K562 (cell line): ENCODE results near the gene LHCGR. TPM values are rescaled to one million over a fixed set of nuclear protein-coding genes. Genes with fewer than 3 reads are reported as not detected.

Experiments used
- ATAC-seq: fragments of 200-7000 bp; cut with Tn5 transposase; 3 replicates; pipeline ENCODE4 v1.9.1; 2020; ENCODE audit warnings: moderate library complexity
- BruUV-seq: library from RNA; stranded (reverse); fragments of 400-500 nt; replicated peaks from 2 replicates; lab custom pipeline; 2021; lab: Mats Ljungman, UMichigan
- CTCF ChIA-PET: fragments of 300-600 bp; formaldehyde crosslinking; extraction: SDS; loops from one replicate; lab custom pipeline; 2021; ENCODE audit warnings: low intra/inter-chr PET ratio; lab: Yijun Ruan, JAX
- POLR2A ChIA-PET: fragments of 300-600, 350-650 bp; sonication (Branson Sonifier 250); formaldehyde crosslinking; extraction: SDS; loops from one replicate; lab custom pipeline; 2021; ENCODE audit warnings: antibody characterized with exemption, inconsistent platforms; lab: Yijun Ruan, JAX
- DNase-seq, 4 experiments: peaks; one replicate each; pipeline versions ENCODE4 v3.0.0 to v3.0.0-alpha.2; 2011 to 2018; ENCODE audit warnings: low spot score in 3 of 4, mixed read lengths in 3 of 4; ENCODE audit errors: extremely low read depth in 1 of 4
- FAIRE-seq: peaks from 2 replicates; lab custom pipeline; 2011; peaks lifted over from hg19 to GRCh38; lab: Jason Lieb, UNC
- H2AFZ ChIP-seq: 2 replicates; pipeline ENCODE4 v1.6.0; 2011; ENCODE audit warnings: low read depth, low read length, control low read depth, inconsistent platforms
- H3K27ac ChIP-seq: fragments of 200-600 bp; 3 replicates; pipeline ENCODE4 v1.8.0; 2011; ENCODE audit warnings: low read depth, mild to moderate bottlenecking, control low read depth, inconsistent platforms, low read length, moderate library complexity, mixed read lengths; ENCODE audit errors: extremely low read depth
- H3K27me3 ChIP-seq, 2 experiments: fragments of 300-600 bp in 1 of 2; 2 replicates in 1 of 2; 3 replicates in 1 of 2; pipeline versions ENCODE4 v1.6.0 to v1.8.0; 2011; ENCODE audit warnings: inconsistent platforms in 2 of 2, low read length in 2 of 2, mild to moderate bottlenecking in 1 of 2, mixed read lengths in 1 of 2, moderate library complexity in 1 of 2; ENCODE audit not compliant: control insufficient read depth in 2 of 2, insufficient read depth in 2 of 2
- H3K36me3 ChIP-seq: fragments of 300-600 bp; 3 replicates; pipeline ENCODE4 v1.8.0; 2011; ENCODE audit warnings: mild to moderate bottlenecking, low read length, inconsistent platforms; ENCODE audit not compliant: control insufficient read depth, insufficient read depth
- H3K4me1 ChIP-seq, 2 experiments: fragments of 200-600 bp in 1 of 2; replicated peaks in 1 of 2; 2 replicates in 1 of 2; 3 replicates in 1 of 2; pipeline versions ENCODE4 v1.5.1 to v1.8.0; 2011; ENCODE audit warnings: inconsistent platforms in 2 of 2, low read length in 2 of 2, mild to moderate bottlenecking in 1 of 2, mixed read lengths in 1 of 2, moderate library complexity in 1 of 2; ENCODE audit not compliant: control insufficient read depth in 2 of 2, insufficient read depth in 2 of 2
- H3K4me2 ChIP-seq: 2 replicates; pipeline ENCODE4 v1.6.1; 2011; ENCODE audit warnings: low read length, control low read depth, inconsistent platforms, mixed read lengths; ENCODE audit not compliant: insufficient read depth
- H3K4me3 ChIP-seq: fragments of 200-600 bp; sonication (generic), shearing (Covaris generic); 2 replicates; pipeline ENCODE4 v1.5.1; 2016; ENCODE audit warnings: control low read depth, inconsistent platforms
- H3K79me2 ChIP-seq: fragments of 200-600 bp; 3 replicates; pipeline ENCODE4 v1.8.0; 2011; ENCODE audit warnings: low read length, inconsistent platforms; ENCODE audit not compliant: control insufficient read depth, insufficient read depth
- H3K9ac ChIP-seq, 2 experiments: 2 replicates each; pipeline versions ENCODE4 v1.6.0 to v1.6.1; 2011; ENCODE audit warnings: low read depth in 2 of 2, low read length in 2 of 2, control low read depth in 1 of 2, inconsistent platforms in 1 of 2, mild to moderate bottlenecking in 1 of 2, mixed read lengths in 1 of 2; ENCODE audit not compliant: insufficient read depth in 1 of 2
- H3K9me1 ChIP-seq: one replicate; pipeline ENCODE4 v1.6.0; 2011; ENCODE audit warnings: inconsistent platforms, mild to moderate bottlenecking, low read length, moderate library complexity; ENCODE audit not compliant: control insufficient read depth, insufficient read depth
- H3K9me3 ChIP-seq: replicated peaks from 2 replicates; pipeline ENCODE4 v1.5.1; 2011; ENCODE audit warnings: low read depth, low read length, inconsistent platforms; ENCODE audit not compliant: control insufficient read depth, insufficient read depth
- H4K20me1 ChIP-seq: replicated peaks from 2 replicates; pipeline ENCODE4 v1.6.1; 2011; ENCODE audit warnings: low read length, inconsistent platforms, mixed read lengths; ENCODE audit not compliant: control insufficient read depth, insufficient read depth
- BCOR ChIP-seq: fragments of 450-650 bp; IDR thresholded peaks from 2 replicates; pipeline ENCODE4 v1.6.1; 2016
- CUX1 ChIP-seq: fragments of 200-800 bp; sonication (Bioruptor generic); IDR thresholded peaks from 2 replicates; pipeline ENCODE4 v1.6.1; 2016; ENCODE audit warnings: missing genetic modification characterization, missing compliant biosample characterization
- GTF2B ChIP-seq: IDR thresholded peaks from 2 replicates; pipeline ENCODE4 v1.6.1; 2011; ENCODE audit not compliant: insufficient read length; ENCODE audit errors: extremely low read depth
- HNRNPLL ChIP-seq: fragments of 200-400 bp; formaldehyde crosslinking; IDR thresholded peaks from 2 replicates; pipeline ENCODE4 v1.6.1; 2017; ENCODE audit warnings: low read length, low read depth, mild to moderate bottlenecking; ENCODE audit not compliant: poor library complexity, severe bottlenecking
- NEUROD1 ChIP-seq: fragments of 150-350 bp; IDR thresholded peaks from 2 replicates; pipeline ENCODE4 v1.6.1; 2014; ENCODE audit warnings: borderline replicate concordance, low read length, low read depth; ENCODE audit not compliant: partially characterized antibody
- RAD51 ChIP-seq: fragments of 450-650 bp; IDR thresholded peaks from 2 replicates; pipeline ENCODE4 v1.7.1; 2016; ENCODE audit warnings: low read depth, mild to moderate bottlenecking, borderline replicate concordance
- ZBTB12 ChIP-seq: fragments of 250-450 bp; sonication (Bioruptor Pico); IDR thresholded peaks from 2 replicates; pipeline ENCODE4 v1.4.0; 2020
- ZNF280A ChIP-seq: fragments of 450-650 bp; IDR thresholded peaks from 2 replicates; pipeline ENCODE4 v1.6.1; 2018; ENCODE audit warnings: mild to moderate bottlenecking, low read depth; ENCODE audit not compliant: partially characterized antibody
- ZNF583 ChIP-seq: fragments of 250-450 bp; sonication (Bioruptor Pico); IDR thresholded peaks from 2 replicates; pipeline ENCODE4 v1.4.0; 2020
- ZNF655 ChIP-seq: fragments of 250-450 bp; sonication (Bioruptor Pico); IDR thresholded peaks from 2 replicates; pipeline ENCODE4 v1.5.0; 2021
- WGBS: fragments of 100-300 bp; shearing (Covaris generic); methylation state at CpG from one replicate; pipeline ENCODE4 v1.1.6; 2016; ENCODE audit warnings: low coverage, mixed read lengths; ENCODE audit not compliant: insufficient coverage; ENCODE audit errors: missing lambda C conversion rate; 5-methylcytosine and 5-hydroxymethylcytosine counted together
- in situ Hi-C: fragments of 300-500 bp; cut with MboI; formaldehyde crosslinking; loops from 4 replicates; pipeline ENCODE4 v1.15.0; 2018; ENCODE audit warnings: inconsistent platforms, mixed read lengths
- intact Hi-C: fragments of 100-400 bp; cut with micrococcal nuclease; formaldehyde crosslinking; loops from 2 replicates; pipeline ENCODE4 v1.14.2; 2022
- polyA plus RNA-seq, 8 experiments: library from polyadenylated mRNA; depleted of rRNA in 4 of 8; stranded (reverse) in 5 of 8; unstranded in 3 of 8; fragments of >200 nt; fragmentation: Nextera tagmentation in 2 of 8; fragmentation: Illumina TruSeq in 1 of 8; extraction: Ambion mirVana in 2 of 8; extraction: Trizol in 1 of 8; gene quantifications; 2 replicates each; pipeline versions ENCODE4 v1.2.1 to v1.2.3, GENCODE V29; 2011 to 2014; ENCODE audit warnings: inconsistent platforms in 1 of 8, missing spikeins in 1 of 8
- total RNA-seq, 7 experiments: library from RNA; depleted of rRNA in 6 of 7; stranded (reverse); fragments of >200 nt in 6 of 7; fragmentation: Illumina TruSeq in 2 of 7; extraction: Trizol in 2 of 7; gene quantifications; 2 replicates each; pipeline versions ENCODE4 v1.2.1 to v1.2.3, GENCODE V29; 2011 to 2021; ENCODE audit warnings: low replicate concordance in 1 of 7

The LHCGR gene
- total and polyA plus RNA-seq, 9 of the 15 experiments (the other 6 are each of a cell fraction or from before 2014, with no cell fraction given) = not detected

GRCh38 chr2:48693645-48694044 lies 61.9 kb downstream of the LHCGR start:
- FAIRE-seq = no peak
- Histone ChIP-seq H3K36me3 (no peaks in the 10 kb centered on the region), H3K27ac (no peak overlapping the region), H3K9ac (no peak overlapping the region), H3K9me1 (no peaks in the 10 kb centered on the region), H3K79me2 (no peaks in the 10 kb centered on the region), H3K4me2 (no peak overlapping the region), H3K9me3 (no peaks in the 10 kb centered on the region), H3K27me3 (no peaks in the 10 kb centered on the region; a peak in 1 of 5 replicates), H3K4me3 (no peak overlapping the region), H4K20me1 (no peaks in the 10 kb centered on the region), H2AFZ (no peak overlapping the region), H3K4me1 (peaks cover 0 to under 1% of the 10 kb centered on the region in 2 experiments; a peak in 1 of 5 replicates)
- WGBS = 0% methylated on average over 3 of the region's 3 CpGs
- ChIA-PET CTCF (no interaction called here), POLR2A (no interaction called here)
- no peak for TF ChIP-seq HNRNPLL
- no peak for TF ChIP-seq RAD51
- no peak for TF ChIP-seq ZNF655
- TF ChIP-seq GTF2B = no peak
- TF ChIP-seq ZBTB12 = no peak
- no peak for TF ChIP-seq NEUROD1
- no peak for TF ChIP-seq ZNF583
- no peak for TF ChIP-seq BCOR
- no peak for TF ChIP-seq CUX1 (CRISPR knock-in tag)
- no peak for TF ChIP-seq ZNF280A
- intact Hi-C loops = no loop called here
- in situ Hi-C loops = no loop called here
- ATAC-seq = no peak
- no TSS peak for BruUV-seq
- no peak for DNase-seq
